Measurements from ENCODE around the gene CMIP.

DNA sequence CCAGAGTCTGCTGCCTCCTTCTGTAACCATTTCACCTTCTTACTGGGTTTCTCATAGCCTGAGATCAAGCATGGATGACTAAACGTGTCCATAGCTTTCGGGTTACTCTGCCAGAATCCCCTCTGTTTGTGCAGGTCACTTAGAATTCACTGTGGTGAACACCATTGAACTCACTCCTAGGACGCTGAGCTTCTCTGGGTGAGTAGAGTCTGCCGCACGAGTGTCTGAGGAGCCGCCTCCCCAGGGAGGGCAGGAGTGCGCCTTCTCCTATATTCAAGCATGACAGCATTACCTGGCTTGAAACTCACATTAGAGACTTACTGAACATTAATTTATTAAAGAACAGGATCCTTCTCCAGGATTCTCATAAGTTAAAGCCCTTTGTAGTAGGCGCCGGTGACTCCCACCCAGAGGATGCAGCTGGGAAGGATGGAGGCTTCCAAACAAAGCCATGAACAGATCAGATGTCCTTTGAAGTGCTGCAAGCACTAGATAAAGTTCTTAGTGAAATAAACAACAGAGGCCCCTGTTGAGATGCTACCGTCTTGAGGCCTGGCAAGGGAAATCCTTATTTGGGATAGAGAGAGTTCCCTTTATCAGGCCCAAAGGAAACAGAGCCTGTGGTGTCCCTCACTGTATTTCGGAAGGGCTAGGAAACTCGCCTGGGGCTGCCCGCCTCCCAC, 189.9 kb downstream of the CMIP start:
- TF ChIP-seq GATA2 (IDR thresholded peaks at IDR 0.05; ENCODE audit: low read depth, low read length): no peak
- no peak for TF ChIP-seq GATA3 (IDR thresholded peaks at IDR 0.05; ENCODE audit: low read depth, low read length)

All from SH-SY5Y (cell line).